ENCODE data around the gene TCF3.
"Not testable (repeated sequence)": the region's sequence is repeated elsewhere in the genome, so short reads cannot be mapped to it uniquely, and the experiment has no call there.

TCF3 gene

GRCh38 chr19:1652471-1653299 lies at the start of gene TCF3:
Gene TCF3, minus strand, starts transcription at chr19:1652615. Its CDS starts 2,367 bp downstream, at chr19:1650248.
- peak; percentile 100 for DNase-seq (ENCODE audit: low spot score)

GRCh38 chr19:1700733-1701663 lies 48.6 kb upstream of the TCF3 start:
- no peak for DNase-seq (ENCODE audit: low spot score)

GRCh38 chr19:1699998-1700732 lies 47.8 kb upstream of the TCF3 start:
- no peak for DNase-seq (ENCODE audit: low spot score)

DNA sequence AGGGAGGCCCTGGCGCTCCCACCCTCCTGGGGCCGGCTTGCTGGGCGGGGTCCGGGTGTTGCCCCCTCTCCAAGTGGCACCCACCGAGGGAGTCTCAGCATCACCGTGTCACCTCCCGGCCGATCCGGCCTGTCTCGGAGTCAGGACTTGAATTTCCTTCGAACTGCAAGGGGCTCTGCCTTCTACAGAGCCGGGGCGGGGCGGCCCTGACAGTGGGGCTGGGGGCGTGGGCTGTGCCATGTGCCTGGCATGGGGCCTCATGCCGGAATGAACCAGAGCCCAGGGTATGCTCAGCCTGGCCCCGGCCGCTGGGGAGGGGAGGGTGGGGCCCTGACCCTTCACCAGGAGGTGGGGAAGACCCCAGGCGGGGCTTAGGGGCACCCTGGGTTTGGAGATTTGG lies 47.0 kb upstream of the TCF3 start:
- DNase-seq (ENCODE audit: low spot score), result no peak

GRCh38 chr19:1698636-1699035 lies 46.2 kb upstream of the TCF3 start:
- DNase-seq (ENCODE audit: low spot score), result no peak

GRCh38 chr19:1695481-1695880 lies 43.1 kb upstream of the TCF3 start:
- not testable (repeated sequence) for DNase-seq (ENCODE audit: low spot score)

- DNase-seq (ENCODE audit: low spot score), result no peak
These were observed 39.3 kb upstream of the TCF3 start for GRCh38 chr19:1691589-1692290.

GRCh38 chr19:1690699-1691307 lies 38.4 kb upstream of the TCF3 start:
- DNase-seq (ENCODE audit: low spot score), result no peak

- DNase-seq (ENCODE audit: low spot score), result not testable (repeated sequence)
These were observed 33.4 kb upstream of the TCF3 start for GRCh38 chr19:1685785-1686184.

DNA sequence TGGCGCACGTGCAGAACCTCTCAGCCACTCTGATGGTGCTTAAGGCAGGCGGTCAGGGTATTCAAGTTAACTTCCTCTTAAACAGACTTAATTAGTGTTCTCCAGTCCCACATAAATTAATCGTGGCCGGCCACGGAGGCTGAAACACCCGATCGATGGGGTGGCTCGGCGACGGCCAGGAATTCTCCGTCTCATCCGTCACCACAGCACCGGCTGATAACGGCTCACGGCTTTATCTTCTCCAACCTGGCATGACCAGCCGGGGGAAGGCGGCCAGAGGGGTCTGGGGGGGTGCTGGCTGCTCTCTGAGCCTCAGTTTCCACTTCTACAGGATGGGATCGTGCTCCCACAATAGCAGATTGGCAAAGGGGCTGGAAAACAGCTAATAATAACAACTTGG lies 32.6 kb upstream of the TCF3 start:
- no peak for DNase-seq (ENCODE audit: low spot score)

GRCh38 chr19:1684573-1684912 lies 32.1 kb upstream of the TCF3 start:
- no peak for DNase-seq (ENCODE audit: low spot score)

- DNase-seq (ENCODE audit: low spot score), result no peak
These were observed 31.6 kb upstream of the TCF3 start for GRCh38 chr19:1683869-1684572.

GRCh38 chr19:1680976-1681375 lies 28.6 kb upstream of the TCF3 start:
- DNase-seq (ENCODE audit: low spot score), result no peak

DNA sequence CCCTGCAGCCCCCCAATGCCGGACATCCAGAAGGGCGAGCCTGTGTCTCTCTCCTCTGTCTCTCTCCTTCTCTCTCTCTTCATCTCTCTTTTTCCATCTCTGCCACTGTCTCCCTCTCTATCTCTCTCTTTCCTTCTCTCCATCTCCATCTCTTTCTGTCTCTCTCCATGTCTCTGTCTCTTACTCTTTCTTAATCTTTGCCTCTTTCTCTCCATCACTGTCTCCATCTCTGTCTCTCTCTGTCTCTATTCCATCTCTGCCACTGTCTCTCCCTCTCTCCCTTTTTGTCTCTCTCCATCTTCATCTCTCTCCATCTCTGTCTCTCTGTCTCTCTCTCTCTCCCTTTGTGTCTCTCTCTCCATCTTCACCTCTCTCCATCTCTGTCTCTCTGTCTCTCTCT lies 25.7 kb upstream of the TCF3 start:
- no peak for DNase-seq (ENCODE audit: low spot score)

DNA sequence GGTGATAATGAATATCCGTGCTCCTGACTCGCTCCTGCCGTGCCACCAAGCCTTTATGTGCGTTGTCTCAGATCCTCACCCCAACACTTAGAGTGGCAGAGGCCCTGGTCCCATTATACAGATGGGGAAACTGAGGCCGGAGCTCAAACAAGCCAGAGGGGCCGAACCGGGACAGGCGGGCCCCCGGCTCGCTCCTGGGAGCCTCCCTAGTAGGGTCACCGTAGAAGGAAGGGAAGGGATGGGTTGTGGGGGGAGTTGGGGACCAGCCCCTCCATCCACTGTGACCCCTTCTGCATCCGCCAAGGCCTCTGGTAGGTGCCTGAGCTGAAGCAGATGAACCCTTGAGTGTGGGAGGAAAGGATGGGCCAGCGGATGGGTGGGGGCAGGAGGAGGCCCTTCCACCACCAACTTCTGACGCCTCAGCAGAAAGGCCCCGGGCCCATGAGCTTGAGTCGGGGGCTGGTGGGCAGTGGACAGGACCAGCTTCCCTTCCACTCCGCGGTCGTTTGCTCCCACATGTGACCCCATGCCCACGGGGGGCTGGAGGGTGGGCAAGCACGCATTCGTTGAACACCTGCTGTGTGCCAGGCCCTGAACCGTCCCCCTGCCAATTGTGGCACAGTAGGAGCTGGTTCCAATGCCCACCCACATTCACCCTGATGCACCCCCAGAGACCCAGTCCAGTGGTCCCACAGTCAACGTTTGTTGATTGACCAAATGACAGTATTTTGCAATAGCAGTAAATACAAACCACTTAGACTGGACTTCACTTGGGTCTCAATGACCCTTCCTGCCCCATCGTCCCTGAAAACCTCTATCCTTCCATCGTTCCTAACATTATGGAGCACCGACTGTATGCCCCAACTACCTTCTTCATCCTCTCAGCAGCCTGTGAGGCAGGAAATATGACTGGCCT lies 24.2 kb upstream of the TCF3 start:
- DNase-seq (ENCODE audit: low spot score), result no peak

DNA sequence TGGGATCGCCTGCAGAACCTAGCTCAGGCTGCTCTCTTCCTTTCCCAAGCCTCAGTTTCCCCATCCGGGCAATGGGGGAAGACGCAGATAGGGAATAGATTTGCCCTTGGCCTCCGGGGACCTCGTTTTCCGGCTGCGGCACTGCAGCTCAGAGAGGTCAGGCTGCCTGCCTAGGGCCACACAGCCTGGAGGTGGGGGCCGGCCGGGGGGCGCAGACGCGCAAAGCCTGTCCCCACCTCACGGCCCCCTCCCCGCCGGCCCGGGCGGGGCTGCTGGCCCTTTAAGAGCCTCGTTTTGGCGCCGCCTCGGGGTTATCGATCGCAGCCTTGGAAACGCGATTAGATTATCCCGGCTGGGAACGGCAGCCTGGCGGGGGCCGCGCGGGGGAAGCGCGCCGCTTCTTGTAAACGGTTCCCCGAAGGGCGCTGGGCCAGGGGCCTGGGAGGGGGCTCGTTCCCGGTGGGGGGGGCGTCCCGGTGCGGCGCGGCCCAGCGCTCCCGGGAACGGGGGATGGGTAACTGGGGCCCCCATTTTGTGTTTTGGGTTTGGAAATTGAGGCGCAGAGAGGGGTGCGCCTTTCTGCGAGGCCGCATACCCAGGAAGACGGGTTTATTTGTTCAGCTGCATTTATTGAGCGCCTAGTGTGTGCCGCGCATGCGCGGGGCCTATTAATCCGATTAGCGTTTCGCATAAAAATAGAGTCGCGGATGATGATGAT lies 23.4 kb upstream of the TCF3 start:
- DNase-seq (ENCODE audit: low spot score), result no peak

DNA sequence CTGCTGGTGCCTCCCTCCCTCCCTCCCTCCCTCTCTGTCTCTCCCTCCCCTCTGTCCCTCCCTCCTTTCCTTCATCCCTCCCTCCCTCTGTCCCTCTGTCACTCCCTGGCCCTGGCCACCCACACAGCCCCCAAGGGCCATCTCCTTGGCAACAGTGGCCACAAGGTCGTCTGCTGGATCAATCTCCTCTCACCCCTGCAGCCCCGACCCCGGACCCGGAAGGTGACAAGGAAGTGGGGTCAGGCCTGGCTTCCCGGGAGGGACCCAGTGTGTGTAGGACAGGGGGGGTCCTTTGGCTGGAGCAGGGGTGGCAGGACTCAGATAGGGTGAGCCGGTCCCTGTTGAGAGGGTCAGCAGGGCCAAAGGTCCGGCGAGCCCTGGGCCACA lies 21.9 kb upstream of the TCF3 start:
- no peak for DNase-seq (ENCODE audit: low spot score)

DNA sequence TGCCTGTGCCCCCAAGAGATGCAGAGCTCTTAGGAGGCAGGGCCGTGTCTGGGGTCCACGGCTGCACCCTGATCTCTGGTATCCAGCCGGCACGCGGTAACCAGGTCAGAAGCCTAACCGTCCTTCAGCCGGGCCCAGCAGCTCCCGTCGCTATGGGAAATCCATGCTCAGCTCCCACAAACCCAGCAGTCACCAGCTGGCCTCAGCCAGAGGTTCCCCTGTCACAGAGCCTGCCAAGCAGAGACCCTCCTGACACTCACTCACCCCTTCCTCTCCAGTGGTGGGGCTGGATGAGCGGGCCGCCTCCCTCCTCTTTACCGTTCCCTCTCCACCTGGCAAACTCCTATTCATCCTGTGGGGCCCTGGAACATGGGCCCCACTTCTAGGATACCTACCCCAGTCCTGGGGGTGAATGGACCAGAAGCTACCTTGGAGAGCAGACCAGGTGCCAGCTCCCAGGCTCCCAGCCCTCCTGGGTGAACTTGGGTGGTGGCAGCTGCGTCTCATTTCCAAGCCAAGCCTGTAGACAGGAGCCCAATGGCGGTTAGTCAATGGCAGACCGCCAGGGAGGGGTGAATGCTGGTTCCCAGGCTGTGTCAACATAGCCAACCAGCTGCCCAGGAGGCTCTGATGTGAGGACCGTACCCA lies 21.4 kb upstream of the TCF3 start:
- no peak for DNase-seq (ENCODE audit: low spot score)
